Activated CD8-positive, alpha-beta memory T cell treated with anti-CD3 and anti-CD28 coated beads for 24 hours (primary cell): Measurements from ENCODE around the gene ORAI3.

ENCODE experiments used
- DNase-seq: peaks from one replicate; pipeline ENCODE4 v3.0.0-alpha.2; 2020

ORAI3 gene

DNA sequence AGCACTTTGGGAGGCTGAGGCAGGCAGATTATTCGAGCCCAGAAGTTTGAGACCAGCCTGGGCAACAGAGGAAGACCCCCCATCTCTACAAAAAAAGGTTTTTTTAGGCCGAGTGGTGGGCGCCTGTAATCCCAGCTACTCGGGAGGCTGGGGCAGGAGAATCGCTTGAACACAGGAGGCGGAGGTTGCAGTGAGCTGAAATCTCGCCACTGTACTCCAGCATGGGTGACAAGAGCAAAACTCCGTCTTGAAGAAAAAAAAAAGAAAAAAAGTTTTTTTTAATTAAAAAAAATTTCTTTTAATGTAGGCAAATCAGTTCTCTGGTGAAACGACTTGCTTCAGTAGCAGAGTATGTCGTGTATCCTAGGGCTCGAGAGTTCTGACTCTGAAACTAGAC, 47.1 kb downstream of the ORAI3 start:
- DNase-seq = no peak

DNA sequence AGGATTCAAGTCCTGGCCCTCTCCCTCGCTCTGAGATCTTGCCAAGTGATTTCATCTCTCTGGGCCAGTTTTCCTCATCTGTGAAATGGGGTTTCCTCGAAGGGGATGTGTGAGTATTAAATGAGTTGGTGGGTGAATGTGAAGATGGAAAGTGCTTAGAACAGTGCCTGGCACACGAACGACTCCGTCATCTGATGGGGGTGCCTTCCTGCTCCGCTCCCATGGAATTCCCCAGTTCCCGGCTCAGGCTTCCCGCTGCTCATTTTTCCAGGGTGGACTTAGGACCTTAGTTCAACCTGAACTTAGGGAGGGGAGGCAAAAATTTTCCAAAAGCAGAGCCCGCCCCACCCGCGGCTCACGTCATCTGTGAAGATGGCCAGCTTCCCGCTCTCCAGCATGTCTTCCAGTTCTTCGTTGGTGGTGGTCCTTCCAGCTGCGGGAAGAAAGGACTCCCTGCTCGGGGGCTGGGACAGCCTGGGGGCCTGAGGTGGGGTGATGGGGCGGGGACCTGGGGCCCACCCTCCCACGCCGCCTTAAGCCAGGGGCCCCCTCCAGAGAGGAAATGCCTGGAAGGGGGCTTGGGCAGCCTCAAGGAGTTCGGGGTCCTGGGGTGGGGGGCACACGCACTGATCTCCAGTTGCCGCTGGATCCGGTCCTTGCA, 47.6 kb downstream of the ORAI3 start:
- no peak for DNase-seq

DNA sequence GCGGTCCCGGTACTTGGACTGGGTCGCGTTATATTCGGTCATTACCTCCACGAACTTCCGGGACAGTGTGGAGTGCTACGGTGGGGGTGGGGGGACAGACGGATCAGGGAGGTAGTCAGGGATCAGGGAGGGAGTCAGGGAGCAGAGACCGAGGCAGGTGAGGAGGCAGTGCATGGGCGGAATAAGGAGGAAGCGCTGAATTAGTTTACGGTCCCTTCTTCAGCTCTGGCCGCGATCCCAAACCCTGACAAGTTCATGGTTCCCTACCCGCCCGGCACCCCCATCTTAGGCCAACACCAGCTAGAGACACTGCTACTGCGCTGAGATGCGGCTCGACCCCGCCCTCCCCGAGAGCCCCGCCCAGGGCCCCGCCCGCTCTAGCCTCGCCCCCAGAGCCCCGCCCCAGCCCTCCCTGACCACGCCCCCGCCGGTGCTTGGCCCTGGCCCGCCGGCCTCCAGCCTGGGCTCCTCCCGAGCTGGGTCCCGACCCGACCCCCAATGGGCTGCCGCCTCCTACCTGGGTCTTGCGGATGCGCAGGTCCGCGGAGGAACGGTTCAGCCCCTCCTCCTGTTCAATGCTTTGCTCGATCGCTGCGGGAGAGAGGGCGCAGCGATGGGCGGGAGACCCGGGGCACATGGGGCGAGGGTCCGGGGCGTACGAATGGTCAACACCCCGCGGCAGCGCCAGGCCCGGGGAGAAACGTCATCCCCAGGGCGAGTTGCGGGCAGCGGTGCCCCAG, 48.3 kb downstream of the ORAI3 start:
- DNase-seq = peak; percentile 92

DNA sequence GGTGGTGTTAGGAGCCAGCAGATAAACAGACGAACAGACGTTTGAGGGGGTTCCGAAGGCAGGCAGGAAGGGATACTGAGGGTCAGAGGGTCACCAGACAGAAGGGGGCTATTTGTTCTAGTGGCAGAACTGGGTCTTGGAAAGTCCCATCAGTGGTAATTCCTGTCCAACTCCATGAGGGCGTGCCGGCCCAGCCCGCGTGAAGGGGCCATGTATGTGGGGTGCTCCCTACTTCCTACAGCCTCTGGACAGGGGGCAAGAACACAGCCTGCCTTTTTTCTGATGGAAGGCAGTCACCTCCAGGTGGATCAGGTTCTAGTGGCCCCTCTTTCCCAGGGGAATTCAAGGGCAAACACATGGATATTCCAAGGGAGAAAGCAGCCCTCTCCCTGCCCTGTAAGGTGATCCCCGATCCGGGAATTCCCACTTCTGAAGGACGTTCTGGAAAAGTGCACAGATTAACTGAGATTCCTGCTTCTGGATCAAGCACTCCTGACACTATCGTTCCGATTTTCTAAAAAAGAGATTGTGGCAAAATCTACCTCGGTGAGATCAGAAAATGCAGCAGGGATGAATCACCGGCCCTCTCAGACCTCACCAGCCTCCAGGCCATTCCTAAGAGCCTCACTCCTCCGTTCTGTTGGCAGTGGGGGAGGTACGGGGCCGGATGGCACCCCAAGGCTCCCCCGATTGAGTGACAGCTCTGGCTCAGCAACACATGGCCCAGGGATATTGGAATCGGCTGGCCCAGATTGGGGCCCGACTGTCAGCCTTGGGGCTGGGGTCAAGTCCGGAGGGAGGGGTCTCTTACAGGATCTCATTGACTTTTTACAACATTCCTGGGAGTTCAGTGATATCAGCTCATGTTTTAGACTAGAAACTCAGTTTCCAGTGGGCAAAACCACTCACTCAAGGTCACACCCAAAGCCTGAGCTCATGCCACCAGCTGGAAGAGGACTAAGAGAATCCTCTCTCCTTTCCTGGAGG, 49.1 kb downstream of the ORAI3 start:
- peak; percentile 64 for DNase-seq

GRCh38 chr16:30998852-30999761, 50.2 kb downstream of the ORAI3 start:
- DNase-seq = no peak

- DNase-seq = no peak
These were observed 52.0 kb downstream of the ORAI3 start for GRCh38 chr16:31000671-31001382.

DNA sequence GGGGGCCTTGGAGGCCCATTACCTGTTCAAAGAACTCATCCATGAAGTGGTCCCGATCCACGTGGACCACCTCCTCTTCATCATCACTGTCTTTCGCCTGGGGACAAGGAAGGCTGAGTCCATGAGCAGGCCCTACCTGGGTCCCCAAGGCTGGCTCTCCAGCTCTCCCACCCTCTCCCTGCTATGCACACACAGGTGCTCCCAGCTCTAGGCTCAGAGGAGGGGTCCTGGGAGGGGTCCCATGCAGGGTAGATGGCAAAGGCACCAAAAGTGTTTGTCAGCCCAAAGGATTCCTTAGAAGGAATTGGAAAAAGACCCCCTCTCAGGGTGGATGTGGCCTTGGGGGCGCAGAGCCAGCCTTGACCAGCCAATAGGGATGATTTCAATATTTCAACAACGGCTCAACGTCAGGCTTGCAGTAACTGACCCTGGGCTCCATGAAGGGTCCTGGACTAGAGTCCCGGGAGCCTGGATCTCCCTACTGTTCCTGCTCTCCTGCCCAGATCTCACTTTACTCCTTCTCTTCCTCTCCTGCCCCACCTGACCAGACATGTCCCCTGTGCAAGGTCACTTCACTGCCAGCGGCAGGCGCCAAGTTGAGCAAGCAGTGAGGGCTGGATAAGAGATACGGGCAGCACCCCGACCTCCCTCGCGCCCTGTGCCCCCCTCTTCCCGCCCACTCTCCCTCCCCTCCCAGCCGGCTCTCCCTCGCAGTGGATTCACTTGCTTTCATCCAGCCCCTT, 52.8 kb downstream of the ORAI3 start:
- no peak for DNase-seq

DNA sequence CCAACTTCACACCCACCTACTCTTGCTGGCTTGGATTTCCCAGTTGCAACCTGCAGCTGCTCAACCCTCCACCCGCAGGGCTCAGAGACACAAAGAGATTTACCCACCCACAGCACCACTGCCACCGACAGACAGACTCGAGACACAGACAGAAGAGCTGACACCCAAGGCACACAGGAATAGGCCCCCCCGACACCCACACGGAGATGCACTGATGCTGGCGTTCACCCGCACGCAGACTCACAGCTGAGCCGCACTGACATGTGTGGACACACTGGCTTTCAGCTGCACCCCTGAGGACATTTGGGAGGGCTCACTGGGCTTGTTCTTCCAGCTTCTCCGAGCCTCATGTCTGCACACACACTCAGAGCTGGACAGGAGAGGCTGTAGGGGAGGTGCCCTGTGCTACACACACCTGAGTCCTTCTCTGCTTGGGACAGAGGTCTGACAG, 53.4 kb downstream of the ORAI3 start:
- DNase-seq = no peak

- DNase-seq = no peak
These were observed 54.0 kb downstream of the ORAI3 start for GRCh38 chr16:31002862-31003341.

DNA sequence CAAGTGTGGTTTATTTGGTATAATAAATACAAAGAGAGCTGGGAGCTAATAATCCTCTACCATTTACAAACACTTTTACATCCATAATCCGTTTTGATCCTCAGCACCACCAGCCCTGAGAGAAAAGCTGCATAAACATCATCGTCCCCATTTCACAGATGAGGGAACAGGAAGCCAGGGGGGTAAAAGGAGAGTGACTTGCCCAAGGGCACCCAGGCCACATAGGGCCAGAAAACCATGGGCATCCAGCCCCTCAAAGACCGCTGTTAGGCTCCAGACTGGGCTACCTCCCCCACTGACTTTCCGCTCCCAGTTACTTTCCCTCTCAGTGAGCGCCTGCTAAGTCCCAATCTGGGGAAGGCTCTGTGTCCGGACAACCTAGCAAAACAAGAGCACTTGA, 54.9 kb downstream of the ORAI3 start:
- DNase-seq = no peak
